Peyer's patch (tissue), 4 donors: ENCODE data around the gene EXOC4.

Experiments used
- CTCF ChIP-seq, 6 experiments: fragments of 450-650 bp in 4 of 6; fragments of 200-600 bp in 2 of 6; sonication (generic) in 1 of 6; IDR thresholded peaks; one replicate each; pipeline ENCODE4 v1.5.1; 2017 to 2019; ENCODE audit warnings: antibody characterized with exemption in 6 of 6, mild to moderate bottlenecking in 3 of 6, moderate library complexity in 1 of 6
- POLR2A ChIP-seq, 2 donors: fragments of 450-650 bp; IDR thresholded peaks; one replicate each; pipeline ENCODE4 v1.5.1; 2017; ENCODE audit warnings: antibody characterized with exemption in 2 of 2, mild to moderate bottlenecking in 2 of 2, moderate library complexity in 2 of 2

- TF ChIP-seq CTCF (IDR thresholded peaks at IDR 0.05) (no peak), POLR2A (IDR thresholded peaks at IDR 0.05) (no peak)
Observed at GRCh38 chr7:133807624-133808492, 555.0 kb downstream of the EXOC4 start.
